ENCODE data around the gene MISP. TPM values are rescaled to one million over a fixed set of nuclear protein-coding genes. Genes with fewer than 3 reads are reported as not detected.

Gene MISP
- total and polyA plus RNA-seq, 2 of the 8 experiments (the other 6 are each of a cell fraction or from before 2014, with no cell fraction given): 0.43 to 0.45 TPM

GRCh38 chr19:788983-789700 is 38.2 kb downstream of the MISP start:
- ChIA-PET CTCF (ENCODE audit: partially characterized antibody) (interaction anchor here (0.5 to 5.2 kb wide), 6 partner anchors 10 to 47 kb away, joined by 3 to 23 read pairs (median 4); no protein-coding TSS in a partner anchor), POLR2A (ENCODE audit: partially characterized antibody) (interaction anchor here (0.7 to 5.8 kb wide), 11 partner anchors 8 to 195 kb away, joined by 3 to 85 read pairs (median 4); partner anchors contain the start of genes PTBP1 and WDR18)
- Histone ChIP-seq H3K23ac (ENCODE audit: insufficient read length) (no peak overlapping the region), H2BK120ac (replicated peaks; ENCODE audit: low read depth, low read length) (no peak overlapping the region), H3K23me2 (ENCODE audit: low read depth, low read length) (no peaks in the 10 kb centered on the region), H4K5ac (ENCODE audit: insufficient read length, low read depth, low read length) (peak overlapping the region; percentile 45), H3K9me3 (ENCODE audit: insufficient read depth in 2 of 2, low read depth in 1 of 2, low read length in 1 of 2) (no peaks in the 10 kb centered on the region), H3K27me3 (replicated peaks in 1 of 4; ENCODE audit: control insufficient read depth in 3 of 4, extremely low read depth in 1 of 4, insufficient read depth in 3 of 4, low read length in 3 of 4) (no peaks in the 10 kb centered on the region), H3K79me2 (ENCODE audit: control insufficient read depth in 1 of 2, insufficient read depth in 2 of 2, low read length in 2 of 2) (peaks cover 0 to 2% of the 10 kb centered on the region in 2 experiments; a peak in 2 of 4 replicates), H2AK5ac (ENCODE audit: low read depth, low read length) (0 out of 2 replicates have a peak overlapping the region, but pooled peaks have one; percentile 32), H3K14ac (ENCODE audit: insufficient read length) (no peak overlapping the region), H4K91ac (replicated peaks; ENCODE audit: insufficient read length, low read length) (peak overlapping the region; percentile 94), H3K56ac (replicated peaks; ENCODE audit: insufficient read length, low read depth, low read length) (no peak overlapping the region), H4K20me1 (replicated peaks in 1 of 2; ENCODE audit: control insufficient read depth in 1 of 2, insufficient read depth in 2 of 2, low read length in 2 of 2) (no peaks in the 10 kb centered on the region), H2BK15ac (ENCODE audit: low read length) (no peak overlapping the region), H2AFZ (ENCODE audit: low read length) (no peak overlapping the region), H2BK5ac (ENCODE audit: low read depth, low read length) (peak overlapping the region; percentile 84), H2BK20ac (ENCODE audit: low read length) (no peak overlapping the region), H2BK12ac (ENCODE audit: low read depth, low read length) (peak overlapping the region; percentile 97; the same call in 1 of the 2 replicates), H3K79me1 (ENCODE audit: low read depth, low read length) (no peaks in the 10 kb centered on the region; the same call in 1 of the 2 replicates), H3K4me1 (replicated peaks in 1 of 4; ENCODE audit: control insufficient read depth in 3 of 4, insufficient read depth in 4 of 4, low read length in 3 of 4) (peaks cover 0 to 36% (median 16%) of the 10 kb centered on the region in 4 experiments; a peak in 6 of 7 replicates), H3K4me2 (ENCODE audit: insufficient read depth in 1 of 2, low read depth in 2 of 2, low read length in 2 of 2) (peak overlapping the region; percentile 23 to 56; a peak in 3 of 4 replicates), H4K8ac (ENCODE audit: extremely low read depth, insufficient read depth, low read length) (peak overlapping the region; percentile 63), H3K18ac (ENCODE audit: extremely low read depth, low read length) (peak overlapping the region; percentile 25), H3K4me3 (ENCODE audit: extremely low read depth in 1 of 4, insufficient read depth in 2 of 4, low read depth in 3 of 4, low read length in 4 of 4) (no peak overlapping the region), H3K36me3 (ENCODE audit: control insufficient read depth in 2 of 4, insufficient read depth in 4 of 4, low read length in 3 of 4) (no peaks in the 10 kb centered on the region), H3K27ac (ENCODE audit: low read depth, low read length) (peak overlapping the region; percentile 42; the same call in 1 of the 2 replicates), H3K9ac (replicated peaks in 1 of 4; ENCODE audit: extremely low read depth in 1 of 4, low read depth in 3 of 4, low read length in 3 of 4) (no peak overlapping the region; a peak in 1 of 7 replicates), H3K4ac (replicated peaks; ENCODE audit: insufficient read length, low read depth, low read length) (peak overlapping the region; percentile 75)
- FAIRE-seq: no peak
- DNase-seq (ENCODE audit: low read depth in 1 of 2, low spot score in 2 of 2): peak in 1 of 2 experiments; percentile 74
- 40% methylated on average over 28 of the region's 33 CpGs; no CpG with 5 or more reads in 1 of the 2 experiments for WGBS, 2 experiments (ENCODE audit: extremely low coverage in 1 of 2, insufficient coverage in 1 of 2, insufficient read length in 1 of 2, insufficient replicate concordance in 2 of 2, low coverage in 1 of 2, low lambda C conversion rate in 2 of 2, missing lambda C conversion rate in 1 of 2)
- TF ChIP-seq CHD1 (IDR thresholded peaks at IDR 0.05; ENCODE audit: low read depth, low read length) (no peak), NRF1 (IDR thresholded peaks at IDR 0.05; ENCODE audit: low read depth, low read length) (no peak), ATF3 (IDR thresholded peaks at IDR 0.05; ENCODE audit: insufficient read depth, low read depth, low read length) (no peak), CTBP2 (IDR thresholded peaks at IDR 0.05; ENCODE audit: borderline replicate concordance, insufficient read depth, insufficient read length, low read length) (no peak), SIN3A (conservative IDR thresholded peaks at IDR 0.05 in 1 of 2, IDR thresholded peaks at IDR 0.05 in 1 of 2; ENCODE audit: low read depth in 1 of 2, low read length in 2 of 2) (no peak), JUN (IDR thresholded peaks at IDR 0.05; ENCODE audit: low read depth, low read length) (no peak)
